ENCODE measurements around the gene ZNF92.
"Not testable (repeated sequence)": the region's sequence is repeated elsewhere in the genome, so short reads cannot be mapped to it uniquely, and the experiment has no call there.

ZNF92 gene

DNA sequence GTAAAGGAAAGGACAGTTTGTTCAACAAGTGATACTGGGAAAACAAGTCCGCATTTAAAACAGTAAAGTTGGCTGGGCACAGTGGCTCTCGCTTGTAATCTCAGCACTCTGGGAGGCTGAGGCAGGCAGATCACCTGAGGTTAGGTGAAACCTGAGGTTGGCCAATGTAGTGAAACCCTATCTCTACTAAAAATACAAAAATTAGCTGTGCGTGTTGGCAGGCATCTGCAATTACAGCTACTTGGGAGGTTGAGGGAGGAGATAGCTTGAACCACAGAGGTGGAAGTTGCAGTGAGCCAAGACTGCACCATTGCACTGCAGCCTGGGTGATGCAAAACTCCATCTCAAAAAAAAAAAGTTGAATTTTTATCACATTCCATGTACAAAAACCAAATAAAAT is 35.7 kb downstream of the ZNF92 start:
- no peak for DNase-seq
- TF ChIP-seq, protein P1, sequence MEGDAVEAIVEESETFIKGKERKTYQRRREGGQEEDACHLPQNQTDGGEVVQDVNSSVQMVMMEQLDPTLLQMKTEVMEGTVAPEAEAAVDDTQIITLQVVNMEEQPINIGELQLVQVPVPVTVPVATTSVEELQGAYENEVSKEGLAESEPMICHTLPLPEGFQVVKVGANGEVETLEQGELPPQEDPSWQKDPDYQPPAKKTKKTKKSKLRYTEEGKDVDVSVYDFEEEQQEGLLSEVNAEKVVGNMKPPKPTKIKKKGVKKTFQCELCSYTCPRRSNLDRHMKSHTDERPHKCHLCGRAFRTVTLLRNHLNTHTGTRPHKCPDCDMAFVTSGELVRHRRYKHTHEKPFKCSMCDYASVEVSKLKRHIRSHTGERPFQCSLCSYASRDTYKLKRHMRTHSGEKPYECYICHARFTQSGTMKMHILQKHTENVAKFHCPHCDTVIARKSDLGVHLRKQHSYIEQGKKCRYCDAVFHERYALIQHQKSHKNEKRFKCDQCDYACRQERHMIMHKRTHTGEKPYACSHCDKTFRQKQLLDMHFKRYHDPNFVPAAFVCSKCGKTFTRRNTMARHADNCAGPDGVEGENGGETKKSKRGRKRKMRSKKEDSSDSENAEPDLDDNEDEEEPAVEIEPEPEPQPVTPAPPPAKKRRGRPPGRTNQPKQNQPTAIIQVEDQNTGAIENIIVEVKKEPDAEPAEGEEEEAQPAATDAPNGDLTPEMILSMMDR (IDR thresholded peaks at IDR 0.05): no peak

DNA sequence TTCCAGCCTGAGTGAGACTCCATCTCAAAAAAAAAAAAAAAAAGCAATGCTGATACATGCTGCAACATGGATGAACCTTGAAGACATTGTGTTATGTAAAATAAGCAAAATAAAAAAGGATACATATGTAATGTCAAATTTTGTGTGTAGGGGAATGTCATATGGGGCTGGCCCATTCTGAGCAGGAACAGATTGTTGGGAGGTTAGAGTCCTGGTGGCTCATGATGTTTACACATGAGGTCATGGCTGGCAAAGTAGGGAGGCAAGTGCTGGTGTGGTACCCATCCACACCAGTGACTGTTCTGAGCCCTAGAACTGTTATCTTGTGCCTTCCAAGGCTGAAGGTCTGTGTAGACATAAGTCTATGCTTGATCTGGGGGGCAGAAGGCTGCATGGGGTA is 37.6 kb downstream of the ZNF92 start:
- peaks cover 43% of the 10 kb centered on the region for H3K9me3 Mint-ChIP-seq
- TF ChIP-seq, protein P1 (IDR thresholded peaks at IDR 0.05): no peak
- no peaks in the 10 kb centered on the region for H3K4me1 Mint-ChIP-seq
- no peak for DNase-seq
- no peak overlapping the region for H3K27ac Mint-ChIP-seq
- H3K27me3 Mint-ChIP-seq (ENCODE audit: low read depth, poor library complexity): no peaks in the 10 kb centered on the region
- H3K4me3 Mint-ChIP-seq: no peak overlapping the region
- no peaks in the 10 kb centered on the region for H3K36me3 Mint-ChIP-seq (ENCODE audit: low read depth)

More for the DNA sequence above, 35.7 kb downstream of the ZNF92 start:
- no peaks in the 10 kb centered on the region for H3K27me3 Mint-ChIP-seq (ENCODE audit: low read depth, poor library complexity)
- H3K27ac Mint-ChIP-seq: no peak overlapping the region
- no peak overlapping the region for H3K4me3 Mint-ChIP-seq
- H3K9me3 Mint-ChIP-seq: peaks cover 46% of the 10 kb centered on the region
- H3K36me3 Mint-ChIP-seq (ENCODE audit: low read depth): peaks cover 6% of the 10 kb centered on the region
- H3K4me1 Mint-ChIP-seq: no peaks in the 10 kb centered on the region

DNA sequence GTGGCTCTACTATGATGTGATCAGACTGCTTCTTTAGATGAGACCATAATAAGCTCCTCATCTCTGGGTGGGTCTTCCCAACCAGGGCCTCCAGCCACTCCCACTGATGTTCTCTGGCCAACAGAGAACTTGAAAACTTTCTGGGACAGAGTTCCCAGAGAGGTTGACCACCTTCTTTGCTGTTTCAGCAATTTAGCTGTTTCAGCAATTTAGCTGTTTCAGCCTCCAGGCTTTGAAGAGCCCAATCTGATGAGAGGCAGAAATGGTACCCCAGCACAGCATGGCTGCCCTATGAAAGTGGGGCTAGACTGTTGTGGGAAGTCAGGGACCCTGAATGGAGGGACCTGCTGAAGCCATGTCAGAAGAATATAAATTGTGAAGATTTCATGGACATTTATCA is 49.0 kb downstream of the ZNF92 start:
- Mint-ChIP-seq H3K9me3 (peaks cover 57% of the 10 kb centered on the region), H3K4me3 (no peak overlapping the region), H3K4me1 (no peaks in the 10 kb centered on the region), H3K27me3 (ENCODE audit: low read depth, poor library complexity) (peaks cover 8% of the 10 kb centered on the region), H3K36me3 (ENCODE audit: low read depth) (no peaks in the 10 kb centered on the region), H3K27ac (no peak overlapping the region)
- DNase-seq: no peak
- TF ChIP-seq, protein P1 (IDR thresholded peaks at IDR 0.05): no peak

DNA sequence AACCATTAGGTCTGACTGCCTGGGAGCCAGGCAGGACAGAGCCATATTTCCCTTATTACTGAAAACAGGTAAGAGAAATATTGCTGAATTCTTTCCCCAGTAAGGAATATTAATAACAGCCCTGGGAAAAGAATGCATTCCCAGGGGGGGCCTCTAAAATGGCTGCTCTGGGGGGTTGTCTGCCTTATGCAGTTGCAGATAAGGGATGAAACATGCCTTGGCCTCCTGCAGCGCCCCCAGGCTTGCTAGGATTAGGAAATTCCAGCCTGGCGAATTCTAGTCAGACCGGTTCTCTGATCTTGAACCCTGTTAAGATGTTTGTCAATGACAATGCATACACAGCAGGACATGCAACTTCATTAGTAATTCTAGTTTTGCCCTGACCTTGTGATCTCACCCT is 49.6 kb downstream of the ZNF92 start:
- DNase-seq; H3K36me3 Mint-ChIP-seq (ENCODE audit: low read depth); H3K4me1 Mint-ChIP-seq; H3K27me3 Mint-ChIP-seq (ENCODE audit: low read depth, poor library complexity); H3K4me3 Mint-ChIP-seq; H3K27ac Mint-ChIP-seq: not testable (repeated sequence)
- peaks cover 63% of the 10 kb centered on the region for H3K9me3 Mint-ChIP-seq

DNA sequence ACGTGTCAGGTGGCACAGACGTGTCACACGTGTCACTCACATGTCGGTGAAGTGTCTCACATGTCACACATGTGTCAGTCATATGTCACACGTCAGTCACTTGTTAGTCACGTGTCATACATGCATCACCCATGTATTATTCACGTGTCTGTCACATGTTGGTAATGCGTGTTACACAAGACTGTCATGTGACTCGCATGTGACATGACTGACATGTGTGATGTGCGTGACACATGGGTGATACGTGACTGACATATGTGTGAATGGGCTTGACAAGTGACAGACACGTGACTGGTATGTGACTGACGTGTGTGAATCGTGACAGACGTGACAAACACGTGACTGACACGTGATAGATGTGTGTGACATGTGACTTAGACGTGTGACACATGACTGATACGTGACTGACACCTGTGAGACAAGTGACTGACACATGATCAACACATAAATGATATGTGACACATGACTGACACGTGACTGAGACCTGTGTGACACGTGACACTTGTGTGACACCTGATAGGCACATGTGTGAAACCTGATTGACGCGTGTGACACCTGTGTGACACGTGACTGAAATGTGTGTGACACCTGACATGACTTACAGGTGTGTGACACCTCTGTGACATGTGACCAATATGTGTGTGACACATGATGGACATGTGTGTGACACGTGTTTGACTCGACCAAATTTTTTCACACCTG is 56.1 kb downstream of the ZNF92 start:
- H3K4me1 Mint-ChIP-seq: no peaks in the 10 kb centered on the region
- peaks cover 7% of the 10 kb centered on the region for H3K27me3 Mint-ChIP-seq (ENCODE audit: low read depth, poor library complexity)
- H3K9me3 Mint-ChIP-seq: peaks cover 62% of the 10 kb centered on the region
- peaks cover 6% of the 10 kb centered on the region for H3K36me3 Mint-ChIP-seq (ENCODE audit: low read depth)
- no peak overlapping the region for H3K27ac Mint-ChIP-seq
- TF ChIP-seq, protein P1 (IDR thresholded peaks at IDR 0.05): no peak
- H3K4me3 Mint-ChIP-seq: no peak overlapping the region
- no peak for DNase-seq

DNA sequence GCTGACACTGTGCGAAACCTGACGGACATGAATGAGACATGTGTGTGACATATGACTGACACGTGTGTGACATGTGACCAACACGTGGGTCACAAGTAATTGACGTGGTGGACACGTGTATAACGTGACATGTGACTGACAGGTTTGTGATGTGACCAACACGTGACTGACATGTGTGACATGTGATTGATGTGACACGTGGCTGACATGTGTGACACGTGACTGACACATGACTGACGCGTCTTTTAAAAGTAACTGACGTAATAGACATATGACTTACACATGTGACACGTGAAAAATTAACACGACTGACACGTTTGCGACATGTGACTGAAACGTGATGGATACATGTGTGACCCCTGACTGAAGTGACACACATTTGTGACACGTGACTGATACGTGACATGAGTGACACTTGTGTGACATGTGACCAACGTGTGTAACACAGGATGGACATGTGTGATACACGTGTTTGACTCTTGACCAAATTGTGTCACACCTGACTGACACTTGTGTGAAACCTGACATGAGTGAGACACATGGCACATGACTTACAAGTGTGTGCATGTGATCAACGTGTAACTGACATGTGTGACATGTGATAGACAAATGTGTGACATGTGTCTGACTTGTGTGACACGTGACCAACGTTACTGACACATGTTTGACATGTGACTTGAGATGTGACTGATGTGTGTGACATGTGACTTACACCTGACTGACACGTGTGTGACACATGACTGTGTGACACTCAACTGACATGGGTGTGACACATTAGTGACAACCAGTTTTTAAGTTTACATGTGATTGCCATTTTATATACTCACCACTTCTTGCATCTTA is 56.9 kb downstream of the ZNF92 start:
- Mint-ChIP-seq H3K9me3 (peaks cover 56% of the 10 kb centered on the region), H3K4me1 (no peaks in the 10 kb centered on the region), H3K27ac (no peak overlapping the region), H3K36me3 (ENCODE audit: low read depth) (peaks cover 6% of the 10 kb centered on the region), H3K4me3 (no peak overlapping the region), H3K27me3 (ENCODE audit: low read depth, poor library complexity) (peaks cover 10% of the 10 kb centered on the region)
- TF ChIP-seq, protein P1 (IDR thresholded peaks at IDR 0.05): no peak
- DNase-seq: no peak

Data from nephron progenitor cell (in vitro differentiated cells).